Stimulated activated CD4-positive, alpha-beta T cell treated with anti-CD3 and anti-CD28 coated beads, Interleukin-15, amount 100 ng/mL, for 24 hours (primary cell): Measurements from ENCODE around the gene CUEDC2.

Experiments
- DNase-seq: peaks from one replicate; pipeline ENCODE4 v3.0.0-alpha.2; 2020

The CUEDC2 gene

DNA sequence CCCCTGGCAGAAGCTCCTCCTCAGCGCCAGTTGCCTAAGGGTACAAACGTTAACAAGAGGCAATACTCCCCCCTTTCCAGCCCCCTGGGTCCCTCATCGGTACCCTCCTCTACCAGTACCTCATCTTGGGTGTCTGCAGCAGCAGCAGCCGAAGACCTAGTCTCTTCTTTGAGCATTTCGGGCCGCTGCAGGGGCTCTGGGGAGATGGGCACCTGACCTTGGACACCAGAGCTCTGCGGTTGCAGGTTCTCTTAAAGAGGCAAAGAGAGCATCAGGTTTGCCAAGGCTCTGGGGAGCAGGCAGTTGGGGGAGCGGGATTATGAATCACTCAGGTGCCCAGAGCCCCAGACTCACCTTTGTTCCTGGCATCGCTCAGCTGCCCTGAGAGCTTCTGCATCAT lies 8.2 kb downstream of the CUEDC2 start:
- DNase-seq, result no peak

DNA sequence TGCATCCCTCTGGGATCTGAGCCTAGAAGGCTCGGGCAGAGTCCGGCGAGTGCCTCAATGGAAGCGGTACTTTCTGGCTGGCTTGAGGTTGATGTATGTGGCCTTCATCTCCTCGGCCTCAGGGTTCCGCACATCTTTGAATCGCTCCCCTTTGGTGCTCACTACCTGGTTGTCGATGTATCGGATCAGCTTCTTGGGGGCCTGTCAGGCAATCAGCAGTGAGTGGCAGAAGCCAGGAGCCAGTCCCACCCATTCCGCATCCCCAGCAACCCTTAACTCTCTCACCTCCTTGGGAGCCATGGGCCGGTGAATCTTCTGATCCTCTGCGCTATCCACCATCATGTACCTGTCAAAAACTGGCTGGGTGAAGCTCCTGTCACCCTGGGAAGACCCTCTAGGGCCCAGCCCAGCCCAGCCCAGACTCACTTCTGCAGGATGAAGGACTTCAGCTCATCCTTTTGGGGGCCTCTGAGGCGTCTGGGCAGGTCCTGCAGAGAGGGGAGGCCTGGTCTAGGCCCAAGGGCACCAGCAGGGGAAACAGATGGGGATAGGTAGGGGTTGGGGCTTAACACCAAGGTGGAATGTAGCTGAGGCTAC lies 8.9 kb downstream of the CUEDC2 start:
- no peak for DNase-seq

DNA sequence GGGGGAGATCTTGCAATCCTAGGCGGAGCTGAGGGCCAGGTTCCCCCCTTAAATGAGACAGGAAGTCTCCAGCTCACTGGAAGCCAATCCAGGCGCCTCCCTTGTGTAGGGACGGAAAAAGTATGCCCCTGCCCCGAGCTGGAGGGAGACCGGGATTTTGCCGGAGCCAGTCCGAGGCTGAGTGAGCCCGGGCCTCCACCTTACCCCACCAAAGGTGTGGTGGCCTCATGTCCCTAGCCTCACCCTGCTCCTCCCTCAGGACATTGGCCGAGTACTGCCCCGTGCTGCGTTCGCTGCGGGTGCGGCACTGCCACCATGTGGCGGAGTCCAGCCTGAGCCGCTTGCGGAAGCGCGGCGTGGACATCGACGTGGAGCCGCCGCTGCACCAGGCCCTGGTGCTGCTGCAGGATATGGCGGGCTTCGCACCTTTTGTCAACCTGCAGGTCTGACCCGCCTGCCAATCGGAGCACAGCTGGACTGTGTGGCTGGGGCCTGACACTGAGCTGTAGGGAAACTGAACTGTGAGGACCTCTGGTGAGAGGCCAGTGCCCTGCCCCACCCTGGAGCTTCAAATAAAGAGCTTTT lies 9.7 kb downstream of the CUEDC2 start:
- peak; percentile 74 for DNase-seq

DNA sequence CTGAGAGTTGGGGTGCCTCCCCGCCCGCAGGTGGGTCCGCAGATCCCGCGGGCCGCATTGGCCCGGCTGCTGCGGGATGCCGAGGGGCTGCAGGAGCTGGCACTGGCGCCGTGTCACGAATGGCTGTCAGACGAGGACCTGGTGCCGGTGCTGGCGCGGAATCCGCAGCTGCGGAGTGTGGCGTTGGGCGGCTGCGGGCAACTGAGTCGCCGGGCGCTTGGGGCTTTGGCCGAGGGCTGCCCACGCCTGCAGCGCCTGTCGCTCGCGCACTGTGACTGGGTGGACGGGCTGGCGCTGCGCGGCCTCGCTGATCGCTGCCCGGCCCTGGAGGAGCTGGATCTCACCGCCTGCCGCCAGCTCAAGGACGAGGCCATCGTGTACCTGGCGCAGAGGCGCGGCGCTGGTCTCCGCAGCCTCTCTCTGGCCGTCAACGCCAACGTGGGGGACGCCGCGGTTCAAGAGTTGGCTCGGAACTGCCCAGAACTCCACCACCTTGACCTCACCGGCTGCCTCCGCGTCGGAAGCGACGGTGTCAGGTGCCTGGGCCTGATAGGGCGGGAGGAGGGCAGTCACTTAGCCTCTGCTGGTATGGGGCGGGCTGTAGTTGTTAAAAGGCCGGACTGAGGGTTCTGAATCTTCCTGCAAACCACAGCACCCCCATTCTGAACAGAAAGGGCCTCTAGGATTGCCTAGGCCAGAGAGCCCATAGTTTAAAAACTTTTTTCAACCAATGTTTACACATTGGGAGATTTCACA lies 10.4 kb downstream of the CUEDC2 start:
- peak; percentile 48 for DNase-seq

DNA sequence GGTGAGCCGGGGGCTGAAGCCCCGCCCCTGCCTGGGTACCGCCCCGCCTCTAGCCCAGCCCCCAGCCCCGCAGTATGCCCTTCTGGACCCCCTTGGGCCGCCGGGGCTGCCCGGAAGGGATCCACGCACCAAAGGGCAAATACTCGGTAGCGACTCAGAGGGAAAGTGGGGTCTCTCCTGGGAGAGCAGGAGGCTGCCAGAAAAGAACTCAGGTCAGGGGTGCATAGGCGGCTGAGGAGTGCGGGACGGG lies 10.9 kb downstream of the CUEDC2 start:
- no peak for DNase-seq

DNA sequence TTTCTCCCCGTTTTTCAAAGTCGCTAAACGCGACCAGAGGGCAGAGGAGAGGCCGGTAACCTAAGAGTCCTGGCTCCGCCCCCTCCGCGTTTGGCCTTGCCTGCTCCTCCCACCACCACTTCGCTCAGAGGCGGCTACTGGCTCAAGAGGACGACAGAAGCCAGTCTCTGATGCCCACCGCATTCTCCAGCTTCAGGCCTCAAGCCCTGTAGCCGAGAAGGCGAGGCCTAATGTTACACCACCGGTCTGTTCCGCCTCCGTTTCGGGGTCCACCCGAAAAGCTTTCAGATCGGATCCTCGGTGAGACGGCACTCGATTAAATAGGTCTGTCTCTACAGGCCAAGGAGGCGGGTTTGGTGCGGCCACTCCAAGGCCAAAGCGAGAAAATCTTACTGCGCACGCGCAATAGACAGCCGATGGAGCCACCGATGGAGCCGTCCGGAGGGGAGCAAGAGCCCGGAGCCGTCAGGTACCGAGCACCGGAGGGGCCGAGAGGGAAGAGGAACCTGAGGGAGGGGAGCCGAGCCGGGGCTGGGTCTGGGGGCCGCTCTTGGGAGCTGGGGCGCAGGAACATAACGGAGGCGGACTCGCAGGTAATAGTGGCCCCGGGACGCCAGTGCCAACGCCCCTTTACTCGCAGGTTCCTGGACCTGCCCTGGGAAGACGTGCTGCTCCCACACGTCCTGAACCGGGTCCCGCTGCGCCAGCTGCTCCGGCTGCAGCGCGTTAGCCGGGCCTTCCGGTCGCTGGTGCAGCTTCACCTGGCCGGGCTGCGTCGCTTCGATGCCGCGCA lies 11.5 kb downstream of the CUEDC2 start, which contains the start of gene FBXL15:
TSS of gene FBXL15 (plus strand) at position 123 of the 793 bp plus-strand sequence. CDS start at position 417, 294 bp downstream.
- DNase-seq, result peak; percentile 98

DNA sequence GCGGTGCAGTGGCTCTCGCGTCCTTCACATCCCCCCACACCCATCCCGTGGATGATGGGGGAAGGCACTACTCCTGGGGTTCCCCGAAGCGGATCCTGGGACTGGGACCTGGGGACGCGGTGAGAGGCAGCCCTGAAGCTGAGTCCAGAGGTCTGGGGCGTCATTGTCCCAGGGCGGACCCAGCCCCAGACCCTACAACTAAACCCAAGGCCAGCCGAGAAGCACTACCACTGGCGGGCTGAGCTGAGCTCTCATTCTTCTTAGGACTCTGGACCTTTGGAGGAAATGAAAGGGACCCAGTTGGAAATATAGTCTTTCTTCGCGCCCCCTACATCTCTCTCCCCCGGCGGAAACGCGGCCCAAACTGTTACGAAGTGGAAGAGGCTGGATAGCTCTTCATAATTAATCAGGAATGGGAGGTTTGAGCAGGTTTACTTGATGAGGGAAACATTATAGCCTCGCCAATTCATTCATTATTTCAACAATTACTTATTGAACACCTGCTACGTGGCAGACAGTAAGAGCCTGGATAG lies 12.1 kb downstream of the CUEDC2 start:
- no peak for DNase-seq

DNA sequence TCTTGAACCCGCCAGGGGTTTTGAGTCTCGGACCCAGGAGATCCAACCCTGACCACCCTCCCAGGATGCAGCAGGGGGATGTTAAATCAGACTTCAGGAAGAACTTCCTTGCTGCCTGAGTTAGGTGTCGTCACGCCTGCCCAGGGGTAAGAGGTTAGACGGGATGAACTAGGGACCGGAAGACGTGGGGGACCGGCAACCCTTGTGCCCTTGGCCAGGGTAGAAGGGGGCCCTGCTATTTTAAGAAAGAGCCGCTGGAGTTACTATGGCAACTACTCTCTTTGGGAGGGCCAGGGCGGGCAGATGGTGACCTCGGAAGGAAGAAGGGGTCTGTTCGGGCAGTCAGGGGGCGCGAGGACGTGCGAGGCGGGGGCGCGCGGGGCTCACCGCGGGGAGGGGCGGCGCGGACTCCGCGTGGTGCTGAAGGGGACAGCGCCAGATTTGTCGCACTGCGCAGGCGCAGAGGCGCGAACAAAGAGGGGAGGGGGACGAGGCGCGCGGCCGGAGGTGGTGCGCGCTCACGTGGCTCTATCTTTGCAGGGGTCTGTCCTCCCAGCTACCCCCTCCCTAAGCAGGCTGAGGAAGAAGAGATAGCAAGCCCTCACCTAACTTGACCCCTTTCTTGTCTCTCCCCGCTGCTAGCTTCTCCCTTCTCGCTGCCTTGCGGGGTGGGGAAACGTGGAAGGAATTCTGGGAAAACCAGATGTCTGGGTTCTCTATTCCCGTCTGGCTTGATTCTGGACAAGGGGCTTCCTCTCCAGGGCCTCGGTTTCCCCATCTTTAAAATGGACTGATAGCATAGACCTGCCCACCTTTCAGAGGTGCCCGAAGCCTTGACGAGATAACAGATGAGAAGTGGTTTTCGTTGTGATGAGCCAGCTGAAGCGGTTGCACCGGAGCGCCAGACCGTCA lies 12.8 kb downstream of the CUEDC2 start:
- peak; percentile 76 for DNase-seq

DNA sequence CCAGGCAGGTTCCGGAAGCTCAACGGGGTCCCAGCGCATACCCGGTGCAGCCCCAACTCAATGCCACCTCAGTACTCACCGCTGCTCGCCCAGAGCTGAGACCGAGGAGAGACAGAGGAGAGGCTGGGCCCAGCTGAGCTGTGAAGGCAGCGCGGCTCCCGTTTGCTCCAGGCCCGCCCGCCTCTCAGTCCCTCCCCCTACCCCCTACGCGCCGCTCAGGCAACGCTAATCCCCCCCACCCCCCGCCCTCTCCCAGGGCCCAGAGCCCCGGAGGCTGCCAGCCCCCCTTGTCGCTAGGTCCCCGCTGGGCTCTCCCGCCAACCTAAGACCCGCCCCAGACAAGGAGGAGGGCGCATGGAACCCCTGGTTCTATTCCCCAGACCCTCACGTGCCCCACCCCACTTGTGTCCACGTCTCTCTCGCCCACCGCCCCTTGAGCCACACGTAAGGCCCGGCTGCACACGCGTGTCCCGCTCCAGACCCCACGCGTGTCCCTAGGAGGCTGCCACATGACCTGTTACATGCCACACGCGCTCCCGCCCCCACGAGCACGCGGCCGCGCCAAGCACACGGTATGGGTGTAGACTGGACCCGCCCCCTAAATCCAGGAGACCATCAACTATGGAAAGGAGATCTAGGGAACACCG lies 13.6 kb downstream of the CUEDC2 start, which contains the start of gene PSD:
TSS of gene PSD (minus strand) at position 164 of the 647 bp plus-strand sequence. CDS start 1,747 bp downstream, outside the sequence.
- DNase-seq, result no peak

DNA sequence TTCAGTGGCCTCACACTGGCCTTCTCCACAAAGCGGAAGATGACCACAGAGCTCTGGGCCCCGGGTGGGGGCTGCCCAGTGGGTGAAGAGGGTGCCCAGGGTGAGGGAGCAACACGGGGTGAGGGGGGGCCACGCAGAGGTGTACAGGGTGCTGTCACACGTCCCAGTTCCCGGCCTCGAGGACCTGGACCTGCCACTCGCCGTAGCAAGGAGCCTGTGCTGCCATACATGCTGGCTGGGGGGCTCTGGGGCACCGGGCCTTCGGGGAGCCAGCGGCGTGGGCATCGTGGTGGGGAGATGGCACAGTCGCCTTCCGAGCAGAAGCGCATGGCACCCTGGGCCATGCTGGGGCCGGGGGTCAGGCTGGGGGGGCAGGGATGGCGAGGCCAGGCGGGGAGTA lies 15.7 kb downstream of the CUEDC2 start:
- no peak for DNase-seq

DNA sequence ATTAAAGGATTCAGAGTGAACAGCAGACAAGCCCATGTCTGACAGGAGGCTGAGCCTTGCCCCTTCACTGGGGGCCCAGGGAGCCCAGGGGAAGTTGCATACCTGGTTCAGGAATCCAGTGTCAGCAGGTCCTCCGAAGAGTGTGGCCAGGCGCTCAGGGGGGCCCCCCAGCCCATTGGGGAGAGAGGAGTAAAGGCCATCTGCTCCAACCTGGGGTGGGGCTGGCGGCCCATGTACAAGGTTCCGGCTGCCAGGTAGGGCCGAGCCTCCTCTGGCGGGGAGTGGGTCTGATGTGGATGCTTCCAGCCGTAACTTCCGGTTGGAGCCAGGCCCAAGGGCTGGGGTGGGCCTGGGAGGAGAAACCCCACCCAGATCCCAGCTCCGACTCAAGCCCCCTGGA lies 16.1 kb downstream of the CUEDC2 start:
- DNase-seq, result no peak

DNA sequence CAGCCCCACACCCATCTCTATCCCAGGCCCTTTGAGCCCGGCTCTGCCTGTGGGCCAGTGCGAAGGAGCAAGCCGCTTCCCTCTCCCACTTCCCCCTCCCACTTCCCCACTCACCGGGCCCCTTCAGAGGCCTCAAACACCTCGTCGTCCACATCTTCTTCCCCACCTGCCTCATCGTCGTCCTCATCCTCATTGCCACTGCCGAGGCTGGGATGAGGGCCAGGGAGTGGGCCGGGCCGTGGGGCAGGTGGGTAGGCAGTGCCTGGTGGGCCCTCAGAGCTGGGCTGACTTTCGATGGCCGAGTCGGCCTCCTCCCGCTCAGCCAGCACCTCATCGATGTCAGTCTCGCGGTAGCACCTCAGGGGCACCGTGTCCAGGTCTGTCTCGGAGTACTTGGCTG lies 17.6 kb downstream of the CUEDC2 start:
- DNase-seq, result no peak

DNA sequence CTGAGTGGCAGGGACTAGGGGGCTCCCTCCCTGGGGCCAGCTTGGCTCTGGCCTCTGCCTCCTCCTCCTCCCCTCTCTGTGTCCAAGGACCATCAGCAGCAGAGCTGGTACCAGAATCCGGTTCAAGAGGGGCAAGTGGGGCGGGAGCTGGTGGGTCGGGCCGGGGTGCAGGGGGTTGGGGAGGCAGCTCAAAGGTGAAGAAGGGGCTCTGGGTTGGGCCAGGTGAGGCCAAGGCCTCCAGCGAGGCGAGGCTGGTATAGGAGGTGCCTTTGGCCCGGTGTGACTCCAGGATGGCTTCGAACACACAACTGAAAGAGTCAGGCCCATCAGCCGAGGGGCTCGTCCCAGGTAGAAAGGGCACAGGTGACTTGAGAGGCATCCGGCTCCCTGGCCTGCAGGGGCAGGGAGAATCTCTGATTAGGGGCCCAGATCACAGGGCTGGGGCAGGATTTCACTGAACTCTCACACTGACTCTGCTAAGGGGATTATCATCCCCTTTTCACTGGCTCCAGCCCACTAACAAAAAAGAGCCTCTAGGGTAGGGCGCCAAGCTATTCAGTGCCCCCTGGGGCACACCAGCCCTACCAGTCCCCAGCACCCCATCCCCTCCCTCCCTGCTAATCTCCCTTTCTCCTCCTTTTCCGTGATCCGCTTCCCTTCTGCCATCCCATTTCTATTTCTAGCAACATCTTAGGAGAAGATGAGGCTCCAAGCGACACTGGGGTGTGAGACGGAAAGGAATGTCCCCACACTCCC lies 18.4 kb downstream of the CUEDC2 start:
- DNase-seq, result no peak

DNA sequence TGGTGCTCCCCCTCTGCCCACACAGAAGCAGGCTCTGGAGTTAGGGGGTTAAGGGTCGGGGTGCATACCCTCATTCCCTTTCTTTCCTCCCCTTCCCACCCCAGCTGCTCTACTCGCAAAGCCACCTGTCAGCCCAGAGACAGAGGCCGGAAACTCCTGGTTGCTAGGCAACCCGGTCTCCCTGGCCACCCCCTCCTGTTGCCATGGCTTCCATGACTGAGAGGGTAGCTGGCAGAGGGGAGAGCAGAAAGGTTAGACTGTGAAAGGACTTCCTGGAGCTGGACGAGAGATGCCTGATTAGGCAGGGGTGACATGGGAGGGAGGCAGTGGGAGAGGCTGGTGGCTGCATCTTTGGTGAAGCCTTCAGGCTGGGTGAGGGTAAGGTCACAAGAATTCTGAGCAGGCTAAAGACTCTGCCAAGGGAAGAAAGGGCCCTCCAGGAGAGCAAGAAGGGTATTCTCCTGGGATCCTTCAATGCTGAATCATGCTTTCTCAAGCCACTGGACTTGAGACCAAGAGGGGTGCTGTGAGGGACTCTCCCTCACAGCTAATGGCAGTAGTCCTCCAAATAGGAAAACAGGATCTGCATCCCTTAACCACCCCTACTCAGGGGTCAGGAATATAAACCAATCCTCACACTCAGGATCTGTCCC lies 19.2 kb downstream of the CUEDC2 start:
- peak; percentile 63 for DNase-seq

DNA sequence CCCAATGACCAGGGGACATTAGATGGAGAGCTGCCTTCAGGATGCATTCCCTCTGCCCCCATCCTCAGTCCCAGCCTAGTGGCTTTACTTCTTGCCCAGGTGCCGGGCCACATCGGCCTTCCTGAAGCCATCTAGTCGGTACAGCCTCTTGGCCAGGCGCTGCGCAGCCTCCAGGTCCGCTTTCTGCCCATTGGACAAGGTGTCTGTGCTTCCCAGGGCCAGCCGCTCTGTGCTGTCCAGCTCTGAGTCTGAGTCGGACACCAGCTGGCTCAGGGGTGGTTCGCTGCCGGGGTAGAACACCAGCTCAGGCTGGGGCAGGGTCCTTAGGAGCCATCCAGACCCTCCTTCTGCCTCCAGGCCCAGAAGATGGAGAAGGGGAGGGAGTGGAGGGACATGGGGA lies 20.1 kb downstream of the CUEDC2 start:
- DNase-seq, result no peak

DNA sequence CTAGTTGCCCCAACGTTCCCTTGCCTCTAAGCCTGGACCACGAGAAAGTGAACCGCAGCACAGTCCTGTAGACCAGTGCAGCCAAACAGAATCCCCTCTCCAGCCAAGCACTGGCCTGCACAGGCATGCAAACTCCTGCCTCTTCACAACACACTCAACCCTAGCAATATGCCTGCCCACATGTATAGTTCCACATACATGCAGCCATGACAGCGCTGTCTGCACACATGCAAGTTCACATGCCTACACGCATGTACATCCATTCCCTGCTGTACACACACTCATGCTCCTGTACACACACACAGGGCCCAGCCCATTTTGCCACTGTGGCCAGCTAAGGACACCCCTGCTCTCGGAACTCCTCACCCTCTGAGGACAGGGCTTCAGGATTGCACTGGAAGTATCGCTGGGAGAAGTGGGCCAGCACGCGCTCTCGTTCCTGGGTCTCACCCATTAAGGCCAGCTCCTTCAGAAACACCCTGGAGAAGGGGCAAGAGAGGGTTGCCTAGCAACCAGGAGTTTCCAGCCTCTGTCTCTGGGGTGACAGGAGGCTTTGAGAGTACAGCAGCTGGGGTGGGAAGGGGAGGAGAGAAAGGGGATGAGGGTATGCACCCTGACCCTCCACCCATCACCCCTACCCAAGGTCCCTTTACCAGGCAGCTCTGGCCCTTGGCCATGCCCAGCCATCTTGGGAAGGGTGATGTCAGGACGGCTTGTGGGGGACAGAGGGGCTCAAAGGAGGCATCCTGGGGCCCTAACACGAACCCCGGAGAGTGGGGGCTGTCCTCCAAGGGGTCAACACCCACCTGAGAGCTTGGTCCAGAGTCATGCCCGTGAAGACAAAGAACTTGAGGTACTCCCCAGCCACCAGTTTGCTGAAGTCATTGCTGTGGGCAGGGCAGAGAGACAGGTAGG lies 20.8 kb downstream of the CUEDC2 start:
- DNase-seq, result no peak

DNA sequence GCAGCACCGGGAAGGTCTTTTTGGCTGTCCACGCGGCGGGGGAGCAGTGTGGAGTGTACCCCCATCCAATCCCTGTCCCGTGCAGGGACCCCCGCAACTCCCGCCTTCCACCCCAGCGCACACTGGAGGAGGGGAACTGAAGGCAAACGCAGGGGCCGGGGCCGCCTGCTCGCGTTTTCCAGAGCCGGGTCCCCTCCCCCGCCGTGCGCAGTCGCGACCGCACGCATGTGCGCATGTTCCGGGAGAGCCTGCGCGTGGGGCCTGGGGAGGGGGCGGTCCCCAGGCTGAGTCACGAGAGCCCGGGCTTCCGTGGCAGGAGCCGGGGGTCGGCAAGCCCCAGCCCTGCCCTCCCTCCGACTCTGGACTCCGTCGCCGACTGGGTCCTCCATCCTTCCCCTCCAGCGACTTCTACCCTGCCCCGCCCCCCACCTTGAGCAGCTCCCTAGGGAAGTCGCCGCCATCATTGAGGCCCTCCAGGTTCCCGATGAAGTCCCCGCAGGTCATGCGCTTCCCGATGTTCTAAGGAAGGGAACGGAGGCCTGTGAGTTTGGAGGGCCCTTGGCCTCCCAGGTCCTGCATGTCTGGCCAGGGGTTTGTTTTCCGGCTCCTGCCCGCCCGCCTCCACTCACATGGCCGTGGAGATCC lies 21.8 kb downstream of the CUEDC2 start:
- DNase-seq, result peak; percentile 83

DNA sequence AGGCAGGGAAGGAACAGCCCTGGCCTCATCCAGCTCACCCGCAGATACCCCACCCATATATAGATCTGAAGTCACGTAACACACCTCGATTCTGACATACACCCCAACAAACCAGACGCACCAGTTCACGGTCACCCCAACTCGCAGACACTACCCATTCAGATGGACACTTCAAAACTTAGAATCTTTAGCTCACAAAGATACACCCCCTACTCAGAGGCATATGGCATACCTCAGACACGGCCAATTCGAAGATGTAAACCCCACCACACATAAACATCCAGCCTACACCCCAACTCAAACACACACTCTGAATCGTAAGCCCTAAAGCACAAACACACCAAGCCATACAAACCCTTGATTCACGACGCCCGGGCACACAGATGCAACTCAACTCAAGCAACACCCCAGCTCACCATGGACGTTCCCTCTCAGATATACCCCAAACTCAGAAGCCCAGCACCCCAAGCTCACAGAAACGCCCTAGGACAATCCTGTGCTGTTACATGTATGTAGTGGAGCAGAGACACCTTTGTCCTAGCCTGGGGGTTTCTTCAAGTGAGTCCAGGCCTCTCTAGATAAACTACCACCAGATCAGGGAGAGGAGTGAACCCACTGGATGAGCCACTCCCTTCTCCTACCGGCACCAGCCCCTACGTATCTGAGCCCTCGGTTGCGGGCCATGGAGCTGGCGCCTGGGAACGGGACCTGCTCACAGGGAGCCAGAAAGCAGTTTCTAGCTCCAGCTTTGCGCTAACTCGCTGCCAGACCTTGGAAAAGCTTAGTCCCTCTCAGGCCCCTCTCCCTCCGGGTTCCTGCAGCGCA lies 22.6 kb downstream of the CUEDC2 start:
- DNase-seq, result no peak
